HS-27A (cell line): Measurements from ENCODE around the gene GTF3C1.

Experiments
- DNase-seq: peaks from one replicate; pipeline ENCODE4 v3.0.0-alpha.2; 2012; ENCODE audit warnings: low read depth, missing footprints

Gene GTF3C1

DNA sequence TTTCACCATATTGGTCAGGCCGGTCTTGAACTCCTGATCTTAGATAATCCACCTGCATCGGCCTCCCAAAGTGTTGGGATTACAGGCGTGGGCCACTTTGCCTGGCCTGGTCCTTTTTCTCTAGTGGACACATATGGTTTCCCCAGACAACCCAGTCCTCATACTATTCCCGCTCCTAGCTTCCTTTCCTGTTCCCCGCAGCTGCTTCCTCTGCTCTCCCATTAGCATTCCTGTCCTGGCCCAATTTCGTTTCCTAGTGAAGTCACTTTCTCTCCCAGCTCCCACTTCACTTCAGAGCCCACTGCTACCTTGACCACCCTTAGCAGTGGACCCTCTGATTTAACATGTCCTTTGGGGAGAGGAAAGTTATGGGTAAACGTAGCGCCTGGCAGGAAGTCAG is 11.5 kb upstream of the GTF3C1 start:
- no peak for DNase-seq

DNA sequence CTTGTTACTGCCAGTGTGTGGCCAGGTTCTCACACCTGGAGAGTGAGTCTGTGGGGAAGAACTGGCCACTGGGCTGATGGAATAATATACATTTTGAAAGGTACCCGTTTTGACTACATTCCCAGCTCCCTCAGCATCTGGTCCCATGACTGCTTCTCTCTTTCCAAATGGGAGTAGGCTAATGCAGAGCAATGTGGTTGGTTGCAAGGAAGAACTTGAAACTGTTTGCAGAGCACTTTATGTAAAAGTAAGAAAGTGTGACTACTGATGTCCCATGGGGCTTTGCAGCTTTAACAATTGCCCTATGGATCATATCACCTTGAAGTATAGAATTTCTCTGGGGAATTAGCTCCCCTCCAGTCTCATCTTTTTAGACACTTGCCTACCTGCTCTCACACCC is 9.2 kb upstream of the GTF3C1 start:
- no peak for DNase-seq

DNA sequence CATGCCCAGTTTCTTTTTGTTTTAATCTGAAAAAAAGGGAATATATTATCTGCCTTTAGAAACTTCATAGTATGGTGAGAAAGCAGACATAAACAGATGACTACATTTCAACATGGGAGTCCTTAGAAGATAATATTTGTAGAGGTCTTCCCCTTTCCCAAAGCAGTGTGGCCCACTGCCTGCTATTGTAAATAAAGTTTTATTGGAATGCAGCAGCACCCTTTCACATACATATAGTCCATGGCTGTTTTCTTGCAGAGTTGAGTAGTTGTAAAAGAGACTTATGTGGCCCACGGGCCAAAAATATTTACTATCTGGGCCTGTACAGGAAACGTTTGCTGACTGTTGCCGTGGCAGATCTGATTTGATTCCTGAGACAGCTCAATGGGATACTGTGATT is 8.7 kb upstream of the GTF3C1 start:
- no peak for DNase-seq

DNA sequence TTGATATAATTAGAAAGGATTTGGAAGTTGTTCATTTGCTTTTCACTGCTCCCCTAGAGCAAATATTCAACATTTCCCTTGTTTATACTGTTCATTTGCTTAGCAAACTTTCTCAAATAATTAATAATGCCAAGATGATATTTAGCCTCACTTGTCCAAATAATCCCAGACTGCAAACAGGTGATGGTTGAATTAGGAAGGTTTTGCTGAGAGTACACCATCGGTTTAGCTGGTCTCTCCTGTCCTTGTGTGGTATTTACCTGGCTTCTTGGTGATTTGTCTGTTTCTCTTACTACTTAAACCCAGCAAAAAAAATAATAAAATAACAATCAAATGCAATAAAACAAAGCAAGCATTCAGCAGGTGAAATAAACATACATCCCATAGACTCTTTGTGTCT is 6.8 kb upstream of the GTF3C1 start:
- DNase-seq, result no peak

DNA sequence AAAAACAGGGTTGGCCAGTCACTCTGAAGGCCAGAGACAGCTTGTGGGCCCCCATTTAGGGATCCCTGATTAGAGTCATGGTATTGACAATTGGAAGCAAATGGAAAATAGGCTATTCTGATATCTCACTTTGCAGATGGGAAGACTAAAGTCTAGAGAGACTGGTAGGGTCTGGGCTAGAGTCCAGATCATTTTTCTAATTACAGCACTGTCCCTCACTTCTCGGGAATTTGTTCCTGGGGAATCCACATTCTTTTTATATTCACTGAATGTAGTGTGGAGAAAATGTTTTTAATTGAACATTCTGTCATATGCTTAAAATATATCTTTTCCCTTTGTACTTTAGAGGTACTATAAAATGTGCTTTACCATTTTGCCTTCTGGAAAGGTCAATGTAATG is 1.3 kb upstream of the GTF3C1 start:
- DNase-seq, result no peak

DNA sequence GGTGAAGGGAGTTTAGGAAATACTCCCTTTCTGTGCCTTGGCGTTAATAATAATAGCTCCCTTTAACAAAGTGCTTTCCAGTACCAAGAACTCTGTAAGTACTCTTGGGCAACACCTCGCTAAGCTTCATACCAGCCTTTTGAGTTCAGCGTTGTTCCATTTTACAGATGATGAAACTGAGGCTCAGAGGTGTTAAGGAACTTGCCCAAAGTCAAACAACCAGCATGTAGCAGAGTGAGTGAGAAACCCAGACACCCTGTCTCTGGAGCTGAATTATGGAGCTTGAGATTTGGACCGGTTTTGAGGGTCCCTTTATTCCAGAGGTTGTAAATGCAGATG is 838 bp upstream of the GTF3C1 start:
- no peak for DNase-seq

DNA sequence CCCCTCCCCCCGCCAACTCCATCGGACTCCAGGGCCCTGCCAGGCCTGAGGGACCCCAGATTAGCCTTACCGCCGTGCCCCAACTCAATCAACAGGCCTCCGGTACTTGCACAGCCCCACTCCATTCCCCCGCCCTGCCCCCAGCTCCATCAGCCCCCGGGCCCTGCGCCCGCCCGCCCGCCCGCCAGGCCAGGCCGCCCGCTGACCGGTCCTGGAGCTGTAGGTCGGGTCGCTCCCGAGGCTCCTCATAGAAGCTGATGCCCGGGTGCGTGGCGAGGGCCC is 308 bp downstream of the GTF3C1 start:
- no peak for DNase-seq

DNA sequence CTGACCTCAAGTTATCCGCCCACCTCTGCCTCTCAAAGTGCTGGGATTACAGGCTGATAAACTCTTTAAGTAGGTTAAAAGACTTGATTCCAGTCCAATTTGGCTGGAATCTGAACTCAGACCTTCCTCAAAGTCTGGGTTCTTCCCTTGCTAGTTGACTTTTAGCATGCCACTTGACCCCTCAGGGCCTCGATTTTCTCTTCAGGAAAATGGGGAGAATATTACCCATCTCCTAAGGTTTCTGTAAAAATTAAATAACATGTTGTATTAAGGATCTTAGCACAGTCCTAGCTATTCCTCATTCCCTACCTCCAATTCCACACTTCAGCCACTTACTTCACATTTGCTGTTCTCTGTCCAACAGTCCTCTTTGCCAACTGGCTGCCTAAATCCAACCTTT is 1.9 kb downstream of the GTF3C1 start:
- DNase-seq, result no peak

DNA sequence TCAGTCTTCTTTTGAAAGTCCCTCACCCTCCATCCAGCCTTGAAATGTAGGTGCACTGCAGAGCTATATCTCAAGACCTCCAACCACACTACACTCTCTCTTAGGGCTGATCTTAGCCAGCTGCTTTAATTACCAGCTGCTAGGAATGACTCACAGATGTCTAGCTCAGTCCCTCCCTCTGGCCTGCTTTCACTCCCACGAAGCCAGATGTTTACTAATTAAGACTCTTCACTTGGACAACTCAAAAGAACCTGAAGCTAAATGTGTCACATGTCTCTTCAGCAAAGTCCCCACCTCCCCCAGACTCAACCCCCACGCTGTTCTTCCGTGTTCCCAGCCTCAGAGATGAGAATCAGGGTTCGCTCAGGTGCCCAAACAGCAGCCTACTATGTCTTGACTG is 2.6 kb downstream of the GTF3C1 start:
- DNase-seq, result no peak

DNA sequence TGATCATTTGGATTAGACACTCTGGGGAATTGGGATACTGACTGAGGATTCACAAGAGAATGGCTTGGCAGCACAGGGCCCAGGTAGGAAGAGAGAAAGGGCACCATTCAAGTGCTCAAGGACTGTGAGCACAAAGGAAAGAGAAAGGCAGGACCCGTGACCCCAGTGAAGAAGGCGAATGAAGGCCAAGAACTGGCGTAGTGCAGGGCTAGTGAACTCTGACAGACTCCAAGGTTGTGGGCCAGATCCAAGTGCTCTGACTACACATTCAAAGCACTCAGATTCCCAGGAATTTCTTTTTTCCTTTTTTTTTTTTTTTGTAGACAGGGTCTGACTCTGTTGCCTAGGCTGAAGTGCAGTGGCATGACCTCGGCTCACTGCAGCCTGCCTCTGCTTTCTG is 5.0 kb downstream of the GTF3C1 start:
- no peak for DNase-seq

DNA sequence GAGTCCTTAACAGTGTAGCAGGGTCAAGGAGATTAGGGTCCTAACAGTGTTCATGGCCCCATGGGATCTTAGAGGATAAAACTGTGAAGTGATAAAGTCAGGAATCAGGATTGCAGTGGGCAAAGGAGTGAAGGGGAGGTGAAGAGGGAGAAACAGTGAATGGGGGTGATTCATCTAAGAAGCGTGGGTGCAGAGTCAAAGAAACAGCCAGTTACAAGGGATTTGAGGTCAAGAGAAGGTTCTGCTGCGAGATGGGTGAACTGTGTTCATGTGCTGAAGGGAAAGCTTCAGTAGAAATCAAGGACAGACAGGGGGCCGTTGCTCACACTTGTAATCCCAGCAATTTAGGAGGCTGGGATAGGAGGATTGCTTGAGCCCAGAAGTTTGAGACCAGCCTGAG is 5.9 kb downstream of the GTF3C1 start:
- DNase-seq, result no peak

DNA sequence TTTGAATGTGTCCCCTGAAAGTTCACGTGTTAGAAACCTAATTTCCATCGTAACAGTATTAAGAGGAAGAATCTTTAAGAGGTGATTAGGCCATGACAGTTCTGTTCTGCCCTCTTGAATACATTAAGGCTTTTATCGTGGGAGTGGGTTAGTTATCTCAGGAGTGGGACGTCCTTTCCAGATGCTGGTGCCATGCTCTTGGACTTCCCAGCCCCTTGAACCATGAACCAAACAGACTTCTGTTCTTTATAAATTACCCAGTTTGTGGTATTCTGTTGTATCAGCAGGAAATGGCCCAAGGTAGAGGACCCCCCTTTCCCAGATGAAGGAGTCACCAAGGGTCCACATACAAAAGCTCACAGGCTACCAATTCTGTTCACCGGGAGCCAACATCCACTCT is 10.1 kb downstream of the GTF3C1 start:
- no peak for DNase-seq

DNA sequence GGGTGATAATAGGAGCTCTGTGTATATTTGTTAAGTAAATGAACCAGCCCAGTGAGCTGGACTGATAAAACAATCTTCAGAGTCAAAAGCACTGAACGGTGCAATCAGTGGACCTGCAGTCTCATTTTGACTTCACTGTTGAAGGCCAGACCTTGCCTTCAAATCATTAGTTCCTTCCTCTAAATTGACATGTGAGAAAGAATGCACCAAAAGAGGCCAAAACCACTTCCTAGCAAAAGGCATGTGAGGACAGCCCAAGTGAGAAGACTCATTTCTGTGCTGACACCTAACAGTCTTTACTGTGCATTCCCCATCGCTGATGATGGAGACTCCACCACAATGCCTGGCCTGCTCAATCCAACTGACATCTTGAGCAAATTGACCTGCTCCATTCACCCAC is 10.6 kb downstream of the GTF3C1 start:
- no peak for DNase-seq

DNA sequence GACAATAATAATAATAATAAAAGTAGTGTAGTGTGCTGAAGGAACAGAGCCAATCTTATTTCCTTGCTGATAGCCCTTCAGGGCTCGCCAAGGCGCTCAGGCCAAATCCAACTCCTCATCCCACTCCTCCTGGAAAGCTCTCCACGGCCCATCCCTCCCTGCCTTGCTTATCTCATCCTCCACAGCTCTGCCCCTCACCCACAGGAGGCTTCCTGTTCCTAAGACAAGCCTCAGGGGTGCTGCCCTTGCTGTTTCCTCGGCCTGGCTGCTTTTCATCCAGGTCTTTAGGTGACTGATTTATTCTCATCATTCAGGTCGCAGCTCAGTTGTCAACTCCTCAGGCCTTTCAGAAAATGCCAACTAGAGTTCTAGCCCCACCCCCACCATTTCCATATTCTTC is 11.2 kb downstream of the GTF3C1 start:
- no peak for DNase-seq

DNA sequence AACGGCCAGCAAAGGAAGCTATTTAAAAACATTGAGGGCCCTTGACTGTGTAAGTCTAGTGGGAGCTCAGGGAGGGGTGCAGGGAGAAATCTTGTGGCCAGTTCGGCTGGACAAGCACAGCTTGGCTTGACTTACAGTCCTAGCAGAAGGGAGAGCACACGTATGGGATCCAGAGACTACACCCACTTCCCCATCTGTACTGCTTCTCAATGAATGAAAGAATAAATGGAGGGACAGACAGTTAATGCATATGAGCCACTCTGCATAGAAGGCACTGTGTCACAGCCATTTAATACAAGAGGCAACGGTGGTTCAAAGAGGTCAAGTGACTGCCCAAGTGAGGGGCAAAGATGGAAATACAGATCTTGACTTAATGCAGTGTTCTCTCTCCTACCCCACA is 15.5 kb downstream of the GTF3C1 start:
- DNase-seq, result no peak

DNA sequence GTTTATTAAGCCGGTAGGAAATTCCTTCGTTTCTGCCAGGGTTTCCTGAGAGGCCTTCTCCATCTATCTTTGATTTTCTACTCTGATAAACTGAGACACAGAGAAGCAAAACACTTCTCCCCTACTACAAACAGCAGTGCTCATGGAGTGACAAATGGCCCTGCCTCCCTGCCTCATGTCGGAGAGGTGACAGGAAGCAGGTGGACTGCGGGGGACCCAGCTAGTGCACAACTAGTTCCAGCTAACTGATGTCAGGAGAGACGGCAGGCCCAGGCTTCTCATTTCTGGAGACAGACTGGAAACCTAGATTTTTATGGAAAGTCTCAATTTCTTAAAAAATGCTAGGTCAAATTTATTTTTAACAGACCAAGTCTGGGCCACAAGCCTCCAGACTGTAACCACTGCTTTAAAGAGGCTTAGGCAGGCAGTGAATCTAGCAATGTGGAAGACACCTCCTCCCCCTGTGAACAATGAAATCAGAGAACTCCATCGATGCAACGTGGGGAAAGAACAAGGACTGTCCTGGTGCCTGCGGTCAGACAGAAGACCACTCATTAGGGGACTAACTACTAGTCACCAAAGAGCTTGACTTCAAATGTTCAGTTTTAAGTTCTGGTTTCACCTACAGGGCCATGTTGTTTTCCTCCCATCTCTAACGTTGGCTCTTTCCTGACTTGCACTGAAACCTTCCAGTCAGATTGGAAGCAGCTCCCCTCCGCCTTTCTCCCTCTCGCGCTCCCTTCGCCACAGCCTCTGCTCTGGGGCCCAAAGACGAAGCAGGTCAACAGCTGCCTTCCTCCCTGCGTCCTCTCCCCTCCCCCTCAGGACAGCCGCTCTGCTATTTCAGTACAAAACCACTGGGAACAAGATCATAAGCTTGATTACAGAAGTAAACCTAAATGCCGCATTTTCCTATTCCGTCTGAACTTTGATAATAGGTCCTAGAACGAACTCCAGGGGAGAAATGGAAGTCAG is 17.6 kb downstream of the GTF3C1 start:
- DNase-seq, result no peak

DNA sequence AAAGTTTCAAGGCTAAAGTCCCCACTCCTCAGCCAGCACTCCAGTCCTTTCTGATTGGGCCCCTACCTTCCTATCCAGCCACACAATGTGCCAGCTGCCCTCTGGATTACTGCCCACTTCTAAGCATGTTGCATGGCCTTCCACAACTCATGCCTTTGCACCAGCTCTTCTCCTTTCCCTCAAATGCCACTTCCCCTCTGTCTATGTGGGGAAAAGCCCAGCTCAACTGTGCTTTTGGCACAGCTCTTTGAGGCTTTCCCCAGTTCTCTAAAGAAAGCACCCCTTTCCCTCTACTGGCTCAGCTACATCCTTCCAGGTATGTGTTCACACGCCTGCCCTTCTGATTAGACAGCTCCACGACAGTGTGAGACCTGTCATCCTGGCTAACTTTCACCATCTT is 18.5 kb downstream of the GTF3C1 start:
- DNase-seq, result no peak

DNA sequence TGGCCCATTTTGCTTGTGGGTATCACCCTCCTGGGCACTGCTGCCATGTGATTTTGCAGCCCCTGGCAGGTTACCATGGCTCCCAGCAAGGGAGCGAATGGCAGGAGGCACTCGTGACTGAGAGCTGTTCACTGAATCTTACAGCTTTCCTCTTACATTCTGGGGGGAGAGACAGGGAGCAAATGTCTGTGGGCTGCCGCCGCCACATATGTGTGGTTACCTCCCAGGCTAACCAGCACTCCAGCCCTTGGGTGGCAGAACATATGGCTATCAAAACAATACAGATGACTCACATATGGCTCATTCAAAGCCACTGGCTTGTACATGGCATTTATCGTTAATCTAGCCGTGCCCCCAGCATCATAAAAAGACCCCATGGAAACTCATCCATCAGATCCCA is 19.8 kb downstream of the GTF3C1 start:
- DNase-seq, result peak; percentile 46

DNA sequence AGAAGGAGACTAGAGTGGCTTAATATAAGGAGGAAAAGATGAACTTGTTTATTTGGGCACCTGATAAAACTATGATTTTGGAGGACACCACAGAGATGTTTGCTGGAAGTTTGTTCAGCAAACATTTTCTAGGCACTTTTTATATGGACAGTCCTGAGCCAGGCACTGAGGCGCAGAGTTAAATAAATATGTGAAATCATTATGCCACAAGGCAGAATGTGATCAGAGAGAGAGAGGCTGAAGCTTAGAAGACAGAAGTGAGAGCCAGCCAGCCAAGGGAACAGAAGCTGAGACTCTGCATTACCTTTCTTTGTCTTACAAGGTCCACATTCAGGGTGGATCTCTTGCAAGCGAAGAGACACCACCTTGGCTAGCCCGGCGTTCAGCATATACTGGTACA is 21.4 kb downstream of the GTF3C1 start:
- no peak for DNase-seq

DNA sequence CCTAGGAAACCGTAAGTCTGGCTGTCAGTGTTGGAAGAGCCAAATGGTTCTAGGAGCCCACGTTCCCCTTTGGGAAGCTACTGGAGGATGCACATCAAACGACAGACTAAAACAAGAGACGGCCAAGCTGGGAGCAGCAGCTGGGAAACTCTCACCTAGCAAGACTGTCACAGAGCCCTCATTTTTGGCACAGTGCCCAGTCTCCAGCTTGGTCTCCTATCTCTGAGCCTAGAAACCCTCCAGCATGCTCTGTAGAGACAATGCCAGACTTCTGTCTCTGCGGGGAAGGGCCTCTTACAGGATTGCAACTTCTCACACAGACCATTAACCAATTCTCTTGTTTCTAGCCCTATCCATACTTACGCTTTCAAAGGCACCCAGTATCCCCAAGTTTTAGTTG is 23.5 kb downstream of the GTF3C1 start:
- DNase-seq, result no peak

DNA sequence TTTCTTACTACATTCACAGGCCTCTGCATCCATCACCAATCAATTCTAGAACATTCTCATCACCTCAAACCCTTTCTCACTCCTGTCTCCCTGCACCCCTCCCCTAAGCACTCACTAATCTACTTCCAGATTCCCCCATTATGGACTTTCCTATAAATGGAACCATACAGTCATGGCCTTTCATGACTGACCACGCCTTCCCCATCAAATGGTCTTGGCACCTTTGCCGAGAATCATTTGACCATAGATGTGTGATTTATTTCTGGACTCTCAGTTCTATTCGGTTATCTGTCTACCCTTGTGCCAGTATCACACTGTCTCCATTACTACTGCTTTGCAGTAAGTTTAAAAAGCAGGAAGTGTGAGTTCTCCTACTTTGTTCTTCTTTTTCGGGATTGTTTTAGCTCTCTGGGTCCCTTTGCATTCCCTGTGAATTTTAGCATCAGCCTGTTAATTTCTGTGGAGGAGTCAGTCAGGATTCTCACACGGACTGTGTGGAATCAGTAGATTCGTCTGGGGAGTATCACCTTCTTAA is 27.5 kb downstream of the GTF3C1 start:
- no peak for DNase-seq

DNA sequence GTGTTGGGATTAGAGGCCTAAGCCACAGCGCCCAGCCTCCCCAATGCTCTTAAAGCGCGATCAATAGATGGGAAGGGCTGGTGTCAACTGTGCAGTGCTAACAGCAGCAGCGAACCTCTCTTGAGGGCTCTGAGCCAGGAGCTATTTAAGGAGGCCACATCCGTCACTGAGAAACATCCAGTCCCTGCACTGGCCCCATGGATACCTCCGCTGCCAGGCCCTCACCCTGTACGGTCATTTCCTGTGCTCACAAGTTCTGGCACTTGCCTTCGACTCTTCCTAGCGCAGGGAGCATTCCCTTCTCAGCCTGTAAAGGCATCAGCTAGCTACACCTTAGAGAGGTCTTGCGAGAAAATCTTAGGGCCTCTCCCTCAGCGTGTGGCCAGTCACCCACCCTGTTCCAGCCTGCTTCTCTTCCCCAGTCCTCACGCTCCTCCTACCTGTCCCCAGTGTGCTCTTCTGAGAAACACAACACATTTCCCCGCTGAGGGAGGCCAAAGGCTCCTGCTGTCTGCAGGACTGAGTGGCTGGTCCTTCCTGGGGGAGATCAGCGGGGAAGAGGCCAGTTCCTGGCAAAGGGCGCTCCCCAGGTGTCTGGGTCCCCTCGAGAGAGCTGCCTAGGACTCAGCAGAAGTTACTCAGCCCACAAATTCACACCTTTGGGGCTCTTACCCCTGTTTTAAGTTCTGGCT is 28.6 kb downstream of the GTF3C1 start:
- no peak for DNase-seq

DNA sequence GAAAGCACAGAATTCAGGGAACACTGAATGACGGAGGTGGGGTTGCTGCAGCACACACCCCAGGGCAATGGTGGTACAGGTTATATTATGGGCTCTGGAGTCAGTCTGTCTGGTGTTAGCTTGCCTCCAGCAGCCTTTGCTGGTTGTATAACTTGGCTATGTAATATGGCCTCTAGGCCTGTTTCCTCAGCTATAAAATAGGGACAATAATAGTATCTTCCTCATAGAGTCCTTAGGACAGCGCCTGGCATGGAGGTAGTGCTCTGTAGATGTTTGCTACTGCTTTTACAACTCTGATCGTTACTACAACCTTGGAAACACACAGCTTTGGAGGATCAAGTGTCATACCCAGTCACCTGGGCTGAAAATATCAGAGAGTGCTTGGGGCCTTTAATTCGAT is 31.5 kb downstream of the GTF3C1 start:
- no peak for DNase-seq

DNA sequence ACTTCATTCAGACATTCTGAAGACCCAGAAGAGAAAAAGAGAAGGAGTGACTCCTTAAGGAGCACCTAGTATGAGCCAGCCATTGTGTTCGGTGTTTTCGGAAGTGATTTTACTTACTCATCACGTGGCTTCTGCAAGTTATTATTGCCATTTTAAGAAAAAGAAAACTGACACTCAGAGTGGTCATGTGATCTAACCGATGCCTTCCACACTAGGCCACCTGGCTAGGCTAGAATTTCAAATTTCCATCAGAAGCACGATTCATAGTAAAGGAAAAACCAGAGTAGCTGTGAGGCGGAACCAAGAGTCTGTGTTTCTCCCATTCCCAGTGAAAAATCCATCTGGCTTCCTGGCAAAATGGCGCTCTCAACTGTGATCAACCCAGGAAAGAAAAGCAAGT is 32.0 kb downstream of the GTF3C1 start:
- DNase-seq, result no peak
